HG02763 (cell line): ENCODE data around the gene TRPV5.

Source experiments
- ATAC-seq: cut with Tn5 transposase; IDR thresholded peaks from one replicate; pipeline ENCODE4 v1.9.1; 2021; ENCODE audit warnings: mild to moderate bottlenecking, moderate library complexity; ENCODE audit not compliant: unreplicated experiment

The TRPV5 gene

DNA sequence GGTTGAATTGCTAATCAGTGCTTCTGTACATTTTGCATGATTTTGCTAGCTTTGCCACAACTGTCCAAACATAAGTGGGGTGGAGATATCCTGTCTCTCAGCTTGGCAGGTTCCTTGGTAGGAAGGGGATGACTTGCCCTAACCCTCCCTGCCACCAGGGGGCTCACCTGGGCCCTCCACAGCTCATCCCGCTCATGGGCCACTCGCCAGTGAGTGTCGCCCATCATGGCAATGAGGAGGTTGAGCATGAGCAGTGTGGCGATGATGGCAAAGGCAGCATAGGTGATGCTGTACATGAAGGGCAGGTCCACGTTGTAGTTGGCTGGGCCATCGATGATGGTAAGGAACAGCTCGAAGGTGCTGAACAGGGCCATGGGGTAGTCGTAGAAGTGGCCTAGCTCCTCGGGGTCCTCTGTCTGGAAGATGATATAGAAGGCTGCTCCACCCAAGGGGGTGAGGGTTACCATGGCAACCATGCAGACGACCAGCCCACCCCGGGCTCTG is 60.2 kb downstream of the TRPV5 start:
- ATAC-seq: no peak

DNA sequence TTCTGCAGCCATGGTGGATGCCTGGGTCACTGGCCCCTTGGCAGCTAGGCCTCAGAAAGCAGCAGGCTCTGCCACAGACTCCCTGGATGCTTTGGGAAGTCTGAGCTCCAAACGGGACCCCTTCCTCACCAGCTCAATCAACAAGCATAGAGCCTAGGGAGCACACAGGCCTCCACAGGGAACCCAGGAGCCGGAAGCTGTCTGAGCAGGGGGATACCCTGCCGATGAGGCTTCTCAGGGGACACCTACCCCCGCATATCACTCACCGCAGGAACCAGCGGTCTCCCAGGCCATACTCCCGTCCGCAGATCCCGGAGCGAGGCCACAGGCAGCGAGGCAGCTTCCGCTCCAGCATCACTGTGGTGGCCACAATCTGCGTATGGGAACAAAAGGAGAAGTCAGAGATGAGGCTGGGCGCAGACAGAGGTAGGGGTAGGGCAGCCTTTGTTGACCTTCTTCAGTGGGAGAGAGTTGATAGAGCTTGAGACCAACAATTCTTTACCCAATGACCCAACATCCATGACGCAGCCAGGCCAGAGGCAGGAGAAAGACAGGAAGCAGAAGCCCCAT is 61.4 kb downstream of the TRPV5 start:
- ATAC-seq: no peak

DNA sequence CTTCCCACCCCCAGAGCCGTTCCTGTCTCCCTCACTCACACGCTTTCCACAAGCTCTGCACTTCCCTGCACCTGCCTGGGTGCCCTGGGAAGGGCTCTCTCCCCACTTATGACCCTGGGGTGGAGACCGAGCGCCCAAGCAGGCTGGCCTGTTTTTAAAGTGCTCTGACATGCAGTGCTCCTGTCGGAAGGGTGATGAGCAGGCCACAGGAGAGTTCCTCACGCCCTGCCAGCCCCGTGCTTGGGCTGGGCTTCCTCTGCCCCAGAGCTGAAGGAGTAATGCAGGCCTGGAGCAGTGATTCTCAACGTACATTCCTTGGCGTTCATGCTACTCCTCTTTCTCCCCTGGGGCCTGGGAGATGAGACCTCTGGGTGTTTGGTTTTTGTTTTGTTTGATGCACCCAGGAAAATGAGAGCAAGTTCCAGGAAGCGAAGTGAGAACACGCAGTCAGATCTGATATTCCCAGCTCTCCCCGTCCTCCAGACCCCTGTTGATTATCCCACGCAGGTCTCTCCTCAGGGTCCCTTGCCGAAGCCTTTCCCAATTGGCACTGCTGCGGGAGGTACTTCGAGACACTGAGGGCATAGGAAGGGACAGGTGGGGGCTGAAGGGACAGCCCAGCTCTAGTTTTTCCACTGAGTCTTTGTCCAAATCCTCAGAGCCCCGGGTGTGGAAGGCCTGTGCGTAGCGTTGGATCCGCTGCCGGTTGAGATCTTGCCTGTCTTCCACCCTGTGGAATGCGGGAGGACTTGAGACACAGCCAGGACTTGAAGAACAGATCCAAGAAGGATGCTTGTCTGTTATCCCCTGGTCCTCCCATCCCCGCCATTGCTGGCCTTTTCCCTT is 62.1 kb downstream of the TRPV5 start:
- ATAC-seq: no peak

DNA sequence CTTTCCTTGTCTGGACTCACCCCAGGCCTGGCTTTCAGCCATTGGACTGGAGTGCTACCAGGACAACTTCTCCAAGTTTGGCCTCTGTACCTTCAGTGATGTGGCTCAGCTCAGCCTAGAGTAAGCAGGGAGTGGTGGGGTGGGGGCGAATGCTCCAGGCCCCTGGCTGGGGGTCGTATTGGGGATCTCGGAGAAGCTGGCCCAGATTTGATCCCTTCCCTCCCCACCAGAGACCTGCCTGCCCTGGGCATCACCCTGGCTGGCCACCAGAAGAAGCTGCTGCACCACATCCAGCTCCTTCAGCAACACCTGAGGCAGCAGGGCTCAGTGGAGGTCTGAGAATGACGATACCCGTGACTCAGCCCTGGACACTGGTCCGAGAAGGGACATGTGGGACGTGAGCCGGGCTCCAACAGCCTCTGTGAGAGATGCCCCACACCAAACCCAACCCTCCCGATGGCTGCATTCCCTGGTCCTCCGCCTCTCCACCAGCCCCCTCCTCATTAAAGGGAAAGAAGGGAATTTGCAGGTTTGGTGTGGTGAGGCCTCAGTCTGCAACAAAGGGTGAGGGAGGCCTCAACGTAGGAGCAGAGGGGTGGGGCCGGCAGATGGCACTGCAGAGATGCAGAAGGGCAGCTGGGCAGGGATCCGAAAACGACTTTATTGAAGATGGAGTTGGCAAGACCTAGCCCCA is 62.8 kb downstream of the TRPV5 start:
- ATAC-seq: no peak

DNA sequence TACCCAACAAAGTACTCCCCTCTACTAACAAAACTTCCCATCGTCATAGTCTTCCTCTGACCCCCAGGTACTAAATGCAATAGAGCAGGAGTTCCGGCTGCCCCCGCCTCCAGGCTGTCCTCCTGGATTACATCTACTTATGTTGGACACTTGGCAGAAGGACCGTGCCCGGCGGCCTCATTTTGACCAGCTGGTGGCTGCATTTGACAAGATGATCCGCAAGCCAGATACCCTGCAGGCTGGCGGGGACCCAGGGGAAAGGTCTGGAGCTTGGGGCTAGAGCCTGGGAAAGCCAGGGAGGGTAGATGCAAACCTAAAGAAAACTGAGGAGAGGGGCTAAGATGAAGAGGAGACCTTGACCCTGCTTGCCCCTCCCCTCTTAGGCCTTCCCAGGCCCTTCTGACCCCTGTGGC is 63.4 kb downstream of the TRPV5 start:
- ATAC-seq: no peak

DNA sequence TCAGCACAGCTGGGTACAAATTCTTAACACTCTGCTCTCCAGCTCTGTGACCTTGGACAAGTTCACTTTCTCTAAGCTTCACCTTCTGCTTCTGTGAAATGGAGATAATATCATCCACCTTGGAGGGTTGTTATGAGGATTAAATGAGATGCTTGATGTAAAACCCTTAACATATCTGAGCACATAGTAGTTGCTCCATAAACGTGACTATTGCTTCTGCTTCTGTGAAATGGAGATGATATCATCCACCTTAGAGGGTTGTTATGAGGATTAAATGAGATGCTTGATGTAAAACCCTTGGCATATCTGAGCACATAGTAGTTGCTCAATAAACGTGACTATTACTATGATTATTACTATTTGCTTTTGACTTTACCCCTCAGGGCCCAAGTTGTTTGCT is 64.1 kb downstream of the TRPV5 start:
- no peak for ATAC-seq

DNA sequence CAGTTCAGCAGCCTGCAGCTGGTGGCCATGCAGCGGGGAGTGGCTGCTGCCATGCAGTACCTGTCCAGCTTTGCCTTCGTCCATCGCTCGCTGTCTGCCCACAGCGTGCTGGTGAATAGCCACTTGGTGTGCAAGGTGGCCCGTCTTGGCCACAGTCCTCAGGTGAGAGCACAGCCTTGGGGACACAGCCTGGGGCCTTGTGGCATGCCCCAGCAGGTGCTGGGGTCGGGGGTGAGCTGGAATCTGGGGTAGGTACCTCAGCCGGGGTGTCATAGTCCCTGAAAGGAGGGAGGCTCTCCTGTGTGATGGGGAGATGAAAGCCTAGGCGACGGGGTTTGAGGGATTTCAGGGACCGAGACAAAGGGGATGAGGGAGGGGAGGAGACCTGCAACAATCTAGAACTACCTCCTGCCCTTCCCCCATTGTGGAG is 64.5 kb downstream of the TRPV5 start:
- no peak for ATAC-seq

DNA sequence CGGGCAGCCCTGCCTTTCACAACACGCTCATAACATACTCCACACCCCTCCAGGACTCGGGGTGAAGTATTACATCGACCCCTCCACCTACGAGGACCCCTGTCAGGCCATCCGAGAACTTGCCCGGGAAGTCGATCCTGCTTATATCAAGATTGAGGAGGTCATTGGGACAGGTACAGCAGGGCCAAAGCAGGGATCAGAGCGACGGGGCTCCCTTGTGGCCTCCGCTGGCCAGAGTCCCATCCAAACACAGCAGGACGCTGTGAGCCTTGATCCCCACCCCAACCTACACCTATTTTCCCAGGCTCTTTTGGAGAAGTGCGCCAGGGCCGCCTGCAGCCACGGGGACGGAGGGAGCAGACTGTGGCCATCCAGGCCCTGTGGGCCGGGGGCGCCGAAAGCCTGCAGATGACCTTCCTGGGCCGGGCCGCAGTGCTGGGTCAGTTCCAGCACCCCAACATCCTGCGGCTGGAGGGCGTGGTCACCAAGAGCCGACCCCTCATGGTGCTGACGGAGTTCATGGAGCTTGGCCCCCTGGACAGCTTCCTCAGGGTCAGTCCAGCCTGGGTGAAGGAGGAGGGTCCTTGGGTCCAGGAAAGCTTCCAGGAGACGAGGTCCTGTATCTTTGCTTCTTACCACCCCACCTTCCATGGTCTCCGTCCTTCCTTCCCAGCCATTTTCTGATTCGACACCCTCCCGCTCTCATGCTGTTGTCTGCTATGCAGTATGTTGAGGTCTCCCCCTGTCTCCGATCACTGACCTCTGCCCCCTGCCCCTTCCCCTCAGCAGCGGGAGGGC is 65.2 kb downstream of the TRPV5 start:
- no peak for ATAC-seq

DNA sequence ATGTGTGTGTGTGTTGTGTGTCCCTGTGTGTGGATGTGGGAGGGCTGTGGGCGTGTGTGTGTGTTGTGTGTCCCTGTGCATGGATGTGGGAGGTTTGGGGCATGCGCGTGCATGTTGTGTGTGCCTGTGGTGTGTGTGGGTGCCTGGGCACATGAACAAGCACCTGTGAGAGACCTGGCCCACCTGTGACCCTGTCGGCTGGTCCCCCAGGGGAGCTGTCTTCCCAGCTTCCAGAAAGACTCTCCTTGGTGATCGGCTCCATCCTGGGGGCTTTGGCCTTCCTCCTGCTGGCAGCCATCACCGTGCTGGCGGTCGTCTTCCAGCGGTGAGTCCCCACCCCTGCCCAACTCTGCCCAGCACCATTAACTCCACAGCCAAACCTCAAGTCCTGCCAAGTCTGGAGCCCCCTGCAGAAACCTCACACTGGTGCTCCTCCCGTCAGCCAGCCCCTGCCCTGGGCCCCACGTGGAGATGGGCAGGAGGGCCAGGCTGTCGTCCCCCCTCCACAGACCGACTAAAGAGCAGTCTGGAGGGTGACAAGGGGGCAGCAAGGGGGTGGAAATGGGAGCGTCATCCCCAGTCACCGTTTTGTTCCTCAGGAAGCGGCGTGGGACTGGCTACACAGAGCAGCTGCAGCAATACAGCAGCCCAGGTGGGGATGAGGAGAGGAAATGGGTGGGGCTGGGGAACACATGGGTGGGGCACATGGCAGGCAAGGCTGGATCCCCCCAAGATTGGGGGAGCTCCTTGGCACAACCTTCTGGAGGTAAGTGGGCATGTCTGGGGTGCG is 66.0 kb downstream of the TRPV5 start:
- no peak for ATAC-seq

DNA sequence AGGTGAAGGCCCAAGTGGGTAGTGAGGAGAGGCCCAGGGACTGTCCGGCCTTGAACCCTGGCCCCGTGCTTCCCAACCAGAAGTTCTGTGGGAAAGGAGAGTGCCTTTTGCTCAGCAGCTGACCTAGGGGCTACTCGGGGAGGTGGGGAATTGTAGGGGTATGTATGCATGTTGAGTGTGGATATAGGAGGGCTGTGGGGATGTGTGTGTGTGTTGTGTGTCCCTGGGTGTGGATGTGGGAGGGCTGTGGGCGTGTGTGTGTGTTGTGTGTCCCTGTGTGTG is 66.5 kb downstream of the TRPV5 start:
- ATAC-seq: no peak

DNA sequence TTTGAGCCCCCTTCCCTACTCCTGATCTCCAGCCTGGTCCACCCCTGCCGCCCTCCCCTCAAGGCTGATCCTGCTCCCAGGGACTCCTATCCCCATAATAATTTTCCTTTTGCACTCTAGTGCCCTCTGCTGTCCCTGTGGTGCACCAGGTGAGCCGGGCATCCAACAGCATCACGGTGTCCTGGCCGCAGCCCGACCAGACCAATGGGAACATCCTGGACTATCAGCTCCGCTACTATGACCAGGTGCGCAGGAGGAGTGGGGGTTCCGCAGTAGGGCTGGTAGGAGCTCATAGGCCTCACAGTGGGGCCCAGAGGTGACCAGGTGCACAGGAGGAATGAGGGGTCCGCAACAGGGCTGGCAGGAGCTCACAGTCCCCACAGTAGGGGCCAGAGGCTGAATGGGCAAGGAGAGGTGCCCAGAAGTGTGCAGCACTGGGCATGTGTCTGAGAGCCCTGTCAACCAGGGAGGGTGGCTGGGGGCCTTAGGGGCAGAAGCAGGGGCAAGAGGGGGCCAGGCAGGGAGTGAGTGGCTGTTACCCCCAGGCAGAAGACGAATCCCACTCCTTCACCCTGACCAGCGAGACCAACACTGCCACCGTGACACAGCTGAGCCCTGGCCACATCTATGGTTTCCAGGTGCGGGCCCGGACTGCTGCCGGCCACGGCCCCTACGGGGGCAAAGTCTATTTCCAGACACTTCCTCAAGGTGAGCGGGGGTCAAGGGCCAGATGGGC is 67.0 kb downstream of the TRPV5 start:
- ATAC-seq: no peak

DNA sequence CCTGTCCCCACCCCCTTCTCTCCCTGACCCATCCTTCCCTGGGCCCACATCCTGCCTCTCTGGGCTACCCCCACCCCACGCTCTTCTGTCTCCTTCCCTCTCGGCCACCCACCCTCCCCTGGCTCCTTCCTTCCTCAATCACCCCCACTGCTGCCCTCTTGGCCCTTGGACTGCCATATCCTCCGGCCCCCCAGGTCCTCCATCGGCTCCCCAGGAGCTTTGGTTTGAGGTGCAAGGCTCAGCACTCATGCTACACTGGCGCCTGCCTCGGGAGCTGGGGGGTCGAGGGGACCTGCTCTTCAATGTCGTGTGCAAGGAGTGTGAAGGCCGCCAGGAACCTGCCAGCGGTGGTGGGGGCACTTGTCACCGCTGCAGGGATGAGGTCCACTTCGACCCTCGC is 67.8 kb downstream of the TRPV5 start:
- ATAC-seq: no peak

DNA sequence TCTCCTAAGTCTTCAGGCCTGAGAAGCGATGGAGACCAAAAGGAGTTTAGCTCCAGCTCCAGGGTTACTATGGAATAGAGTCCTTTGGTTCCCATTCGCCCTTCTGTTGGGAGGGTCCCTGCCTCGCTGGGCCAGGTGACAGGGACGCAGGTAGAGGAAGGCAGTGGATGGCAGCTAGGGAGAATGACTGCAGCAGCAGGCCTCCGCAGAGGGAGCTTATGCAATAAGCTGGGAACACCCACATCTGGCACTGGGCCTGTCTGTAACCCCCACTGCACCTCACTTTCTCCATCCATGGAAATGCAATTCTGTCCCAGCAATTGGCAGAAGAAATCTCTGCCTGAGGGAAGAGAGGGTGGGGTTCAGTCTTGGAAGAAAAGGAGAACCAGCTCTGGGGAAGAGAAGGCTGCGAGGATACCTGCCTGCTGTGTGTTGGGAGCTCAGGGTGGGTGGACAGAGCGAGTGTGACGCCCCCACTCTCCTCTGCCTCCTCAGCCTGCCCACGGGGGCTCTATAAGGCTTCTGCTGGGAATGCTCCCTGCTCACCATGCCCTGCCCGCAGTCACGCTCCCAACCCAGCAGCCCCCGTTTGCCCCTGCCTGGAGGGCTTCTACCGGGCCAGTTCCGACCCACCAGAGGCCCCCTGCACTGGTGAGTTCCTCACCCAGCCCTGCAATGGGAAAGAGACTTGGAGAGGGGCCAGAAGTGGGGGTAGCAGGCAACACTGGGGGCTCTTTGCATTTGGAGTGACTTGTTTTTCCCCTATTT is 68.4 kb downstream of the TRPV5 start:
- ATAC-seq: no peak

DNA sequence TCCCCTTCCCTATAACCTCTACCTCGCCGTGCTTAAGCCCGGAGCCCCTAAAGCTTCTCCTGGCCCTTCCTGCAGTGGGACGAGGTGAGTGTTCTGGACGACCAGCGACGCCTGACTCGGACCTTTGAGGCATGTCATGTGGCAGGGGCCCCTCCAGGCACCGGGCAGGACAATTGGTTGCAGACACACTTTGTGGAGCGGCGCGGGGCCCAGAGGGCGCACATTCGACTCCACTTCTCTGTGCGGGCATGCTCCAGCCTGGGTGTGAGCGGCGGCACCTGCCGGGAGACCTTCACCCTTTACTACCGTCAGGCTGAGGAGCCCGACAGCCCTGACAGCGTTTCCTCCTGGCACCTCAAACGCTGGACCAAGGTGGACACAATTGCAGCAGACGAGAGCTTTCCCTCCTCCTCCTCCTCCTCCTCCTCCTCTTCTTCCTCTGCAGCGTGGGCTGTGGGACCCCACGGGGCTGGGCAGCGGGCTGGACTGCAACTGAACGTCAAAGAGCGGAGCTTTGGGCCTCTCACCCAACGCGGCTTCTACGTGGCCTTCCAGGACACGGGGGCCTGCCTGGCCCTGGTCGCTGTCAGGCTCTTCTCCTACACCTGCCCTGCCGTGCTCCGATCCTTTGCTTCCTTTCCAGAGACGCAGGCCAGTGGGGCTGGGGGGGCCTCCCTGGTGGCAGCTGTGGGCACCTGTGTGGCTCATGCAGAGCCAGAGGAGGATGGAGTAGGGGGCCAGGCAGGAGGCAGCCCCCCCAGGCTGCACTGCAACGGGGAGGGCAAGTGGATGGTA is 69.5 kb downstream of the TRPV5 start:
- no peak for ATAC-seq

DNA sequence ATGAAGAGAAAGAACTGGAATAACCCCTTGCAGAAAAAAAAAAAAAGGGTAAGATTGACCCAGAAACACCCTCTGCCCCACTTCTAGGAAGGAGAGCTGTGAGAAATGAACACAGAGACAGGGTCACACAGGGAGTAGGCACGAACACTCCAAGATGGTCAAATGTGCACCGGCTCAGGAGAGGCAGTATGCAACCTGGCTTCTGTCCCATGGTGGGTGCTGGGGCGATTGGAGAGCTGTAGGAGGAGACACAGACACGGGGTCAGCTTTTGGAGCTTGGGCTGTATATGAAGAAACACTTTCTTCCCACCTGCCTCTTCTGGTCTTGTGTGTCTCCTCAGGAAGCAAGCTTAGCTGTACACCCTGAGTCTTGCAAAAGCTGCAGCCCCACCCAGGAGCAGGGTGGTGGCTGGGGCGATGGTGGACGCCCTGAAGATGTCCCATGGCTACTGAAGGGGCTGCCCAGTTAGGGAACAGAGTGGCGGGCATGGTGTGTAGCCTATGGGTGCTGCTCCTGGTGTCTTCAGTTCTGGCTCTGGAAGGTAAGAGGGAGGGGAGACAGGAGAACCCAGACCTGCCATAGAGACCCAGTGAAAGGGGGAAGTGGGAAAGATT is 70.7 kb downstream of the TRPV5 start:
- no peak for ATAC-seq

DNA sequence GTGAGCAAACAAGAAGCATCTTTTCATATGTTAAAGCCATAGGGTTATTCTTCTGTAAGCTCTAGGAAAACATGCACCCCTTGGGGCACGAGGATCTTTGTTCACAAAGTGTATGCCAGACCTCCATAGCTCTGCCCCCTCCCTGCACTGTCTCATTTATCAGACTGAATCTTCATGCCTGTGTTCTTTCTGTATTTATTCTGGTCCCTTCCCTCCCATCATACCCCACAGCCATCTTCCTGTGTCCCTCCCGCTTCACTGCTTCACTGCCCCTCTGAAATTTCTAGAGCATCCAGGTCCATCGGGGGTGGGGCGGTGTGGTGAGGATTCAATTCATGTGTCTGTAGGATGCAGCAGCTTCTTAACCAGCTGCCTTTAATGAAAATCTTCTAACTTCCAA is 71.2 kb downstream of the TRPV5 start:
- ATAC-seq: no peak

DNA sequence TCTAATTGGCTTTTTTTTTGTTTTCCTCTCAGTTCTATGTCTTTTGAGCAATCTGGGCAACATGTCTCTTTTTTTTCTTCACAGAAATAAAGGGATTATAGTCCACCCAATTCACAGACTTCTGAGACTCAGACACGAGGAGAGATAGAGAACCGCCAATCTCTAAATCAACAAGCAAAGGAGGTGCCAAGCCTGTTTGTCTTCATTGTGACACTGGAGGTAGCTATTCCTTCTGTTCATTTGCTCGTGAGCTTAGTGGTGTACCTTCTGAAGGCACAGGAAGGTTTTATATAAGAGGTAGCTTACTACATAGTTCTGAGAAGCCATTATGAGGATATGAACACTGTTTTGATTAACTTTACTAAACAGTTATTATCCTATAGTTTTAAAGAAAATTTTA is 72.6 kb downstream of the TRPV5 start:
- ATAC-seq: no peak

DNA sequence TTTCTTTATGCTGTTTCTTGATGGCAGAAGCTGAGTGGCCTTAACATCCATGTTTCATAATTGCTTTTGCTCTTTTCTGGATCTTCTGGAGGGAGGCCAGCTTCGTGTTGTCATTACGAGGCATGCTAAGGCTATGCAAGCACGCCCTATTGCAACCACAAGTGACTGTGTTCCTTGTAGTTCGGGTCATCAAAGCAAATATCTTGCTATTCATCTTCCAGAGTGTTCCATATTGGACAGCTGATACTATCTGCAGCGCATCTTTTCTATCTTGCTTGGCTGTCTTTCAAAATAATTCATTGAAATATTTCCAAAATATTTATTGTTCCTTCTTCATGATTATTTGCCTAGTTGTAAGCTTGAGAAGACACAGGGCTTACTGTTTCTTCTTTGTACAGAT is 73.7 kb downstream of the TRPV5 start:
- no peak for ATAC-seq
